Adipose tissue (tissue), 3 donors: ENCODE results near the gene IFNAR2. TPM values are rescaled to one million over a fixed set of nuclear protein-coding genes. Genes with fewer than 3 reads are reported as not detected.

Experiments used
- polyA plus RNA-seq, 3 donors: library from polyadenylated mRNA; stranded (reverse); fragments of 200-250 nt; gene quantifications; one replicate each; pipeline ENCODE4 v1.2.3, GENCODE V29; 2013
- donor health status: healthy with polysubstance abuse.
- donor health status: Bipolar disorder and iron deficiency.
- donor health status: healthy.

Gene IFNAR2
- polyA plus RNA-seq, 3 donors: 5.3 to 21.2 (median 16.0) TPM

Other genes starting within 250 kb of the IFNAR2 start
- not detected for gene OLIG2, start 204.0 kb upstream of the IFNAR2 start, polyA plus RNA-seq
- gene OLIG1, start 159.8 kb upstream of the IFNAR2 start, polyA plus RNA-seq: under 1 TPM; 0.07 to 0.67 (median 0.28) TPM
- 10 to 100 TPM; 22.2 to 33.3 (median 29.3) TPM for gene IL10RB, start 36.4 kb downstream of the IFNAR2 start, polyA plus RNA-seq
- gene IFNAR1, start 95.0 kb downstream of the IFNAR2 start, polyA plus RNA-seq: 10 to 100 TPM; 18.3 to 56.9 (median 26.0) TPM
- gene IFNGR2, start 173.5 kb downstream of the IFNAR2 start, polyA plus RNA-seq: 100 to 1,000 TPM in 1 of 3 donors, 10 to 100 TPM in 2; 16.8 to 125 (median 87.6) TPM